Panc1 (cell line): ENCODE measurements around the gene DARS2.
"Not testable (repeated sequence)": the region's sequence is repeated elsewhere in the genome, so short reads cannot be mapped to it uniquely, and the experiment has no call there.

ENCODE experiments used
- CTCF ChIP-seq: fragments of 450-650 bp; IDR thresholded peaks from 2 replicates; pipeline ENCODE4 v1.5.1; 2017; ENCODE audit warnings: mild to moderate bottlenecking
- POLR2AphosphoS5 ChIP-seq: IDR thresholded peaks from 2 replicates; pipeline ENCODE4 v1.6.1; 2012; ENCODE audit warnings: mild to moderate bottlenecking, low read depth, low read length, moderate library complexity
- REST ChIP-seq, 2 experiments: IDR thresholded peaks; 2 replicates each; pipeline ENCODE4 v1.6.1; 2011 to 2012; ENCODE audit warnings: low read depth in 2 of 2, control low read depth in 1 of 2, low read length in 1 of 2, mild to moderate bottlenecking in 1 of 2, moderate library complexity in 1 of 2; ENCODE audit not compliant: insufficient read depth in 1 of 2
- SIN3A ChIP-seq: IDR thresholded peaks from 2 replicates; pipeline ENCODE4 v1.6.1; 2012; ENCODE audit warnings: low read depth, mild to moderate bottlenecking, low read length, moderate library complexity, borderline replicate concordance; ENCODE audit not compliant: insufficient read depth
- TCF7L2 ChIP-seq: IDR thresholded peaks from 2 replicates; pipeline ENCODE4 v1.6.1; 2011; ENCODE audit warnings: mild to moderate bottlenecking, low read depth, low read length, inconsistent platforms

GRCh38 chr1:173862146-173862768, 37.8 kb downstream of the DARS2 start:
- TF ChIP-seq CTCF; REST (IDR thresholded peaks at IDR 0.05; ENCODE audit: insufficient read depth in 1 of 2, low read depth in 2 of 2, low read length in 1 of 2); TCF7L2; SIN3A: not testable (repeated sequence)
- peak; percentile 81 for TF ChIP-seq POLR2AphosphoS5
